Adrenal gland (tissue), 12 donors: ENCODE measurements around the gene SLC15A3. TPM values are rescaled to one million over a fixed set of nuclear protein-coding genes. Genes with fewer than 3 reads are reported as not detected.

ENCODE experiments used
- DNase-seq, 7 donors: peaks; one replicate each; pipeline ENCODE4 v3.0.0-alpha.2; 2019 to 2020
- H3K27ac ChIP-seq, 5 donors: fragments of 200-600 bp; sonication (generic) in 4 of 5; 1 replicate in 3 of 5; 2 replicates in 2 of 5; pipeline versions ENCODE4 v1.5.1 to v1.8.0; 2016 to 2020; ENCODE audit warnings: mild to moderate bottlenecking in 1 of 5
- H3K27me3 ChIP-seq: fragments of 200-600 bp; 2 replicates; pipeline ENCODE4 v1.8.0; 2021
- H3K36me3 ChIP-seq, 2 donors: fragments of 200-600 bp; replicated peaks in 1 of 2; 1 replicate in 1 of 2; 2 replicates in 1 of 2; pipeline versions ENCODE4 v1.5.1 to v1.8.0; 2018 to 2022
- H3K4me1 ChIP-seq, 2 donors: fragments of 200-600 bp; replicated peaks in 1 of 2; 1 replicate in 1 of 2; 2 replicates in 1 of 2; pipeline versions ENCODE4 v1.5.1 to v1.8.0; 2018 to 2021
- H3K4me3 ChIP-seq, 4 donors: fragments of 200-600 bp; sonication (generic) in 3 of 4; one replicate each; pipeline ENCODE4 v1.5.1; 2016 to 2018
- H3K9me3 ChIP-seq, 3 donors: fragments of 200-600 bp; sonication (generic) in 1 of 3; replicated peaks in 1 of 3; 1 replicate in 2 of 3; 2 replicates in 1 of 3; pipeline versions ENCODE4 v1.5.1 to v1.8.0; 2016 to 2021
- CTCF ChIP-seq, 6 experiments: fragments of 450-650 bp in 4 of 6; fragments of 200-600 bp in 2 of 6; sonication (generic) in 1 of 6; IDR thresholded peaks; 1 replicate in 5 of 6; 2 replicates in 1 of 6; pipeline versions ENCODE4 v1.5.1 to v1.8.0; 2016 to 2021; ENCODE audit warnings: antibody characterized with exemption in 6 of 6, mild to moderate bottlenecking in 2 of 6, moderate library complexity in 1 of 6
- POLR2A ChIP-seq, 2 donors: fragments of 450-650 bp; IDR thresholded peaks; one replicate each; pipeline ENCODE4 v1.6.1; 2017; ENCODE audit warnings: antibody characterized with exemption in 2 of 2, mild to moderate bottlenecking in 2 of 2, moderate library complexity in 1 of 2
- WGBS, 4 donors: extraction: QIAGEN DNeasy Blood & Tissue Kit in 2 of 4; methylation state at CpG; one replicate each; pipeline versions ENCODE4 v1.1.5 to v1.1.7; 2013 to 2017; 5-methylcytosine and 5-hydroxymethylcytosine counted together
- intact Hi-C, 2 donors: fragments of 100-400 bp; cut with DNase I; formaldehyde crosslinking; loops; one replicate each; pipeline versions ENCODE4 v1.14.1 to v1.15.0; 2022 to 2023
- polyA plus RNA-seq, 3 donors: library from polyadenylated mRNA; stranded (reverse); fragments of 200-250 nt in 2 of 3; fragments of 350-450 nt in 1 of 3; fragmentation: Illumina TruSeq in 1 of 3; extraction: RNeasy Lipid Tissue Mini Kit (QIAGEN cat#74804) in 1 of 3; gene quantifications; one replicate each; pipeline ENCODE4 v1.2.3, GENCODE V29; 2013 to 2014
- total RNA-seq, 9 donors: library from RNA; depleted of rRNA in 4 of 9; stranded (reverse); fragments of >200 nt in 4 of 9; fragments of 120-200 nt in 1 of 9; fragmentation: NEBNext Ultra II Directional in 1 of 9; extraction: Animal tissue kit (Norgen Biotek cat#: 25700) in 1 of 9; gene quantifications; one replicate each; pipeline versions ENCODE4 v1.1.0 to v1.2.4, GENCODE V29; 2013 to 2023
- donor health status: healthy with polysubstance abuse.
- donor health status: Bipolar disorder and iron deficiency.
- donor health status: DM: yes; HTN: yes; CAD: no.
- donor health status: DM: no; HTN: no; CAD: no.
- donor health status: DM: no; HTN: no; CAD: no.
- donor health status: DM: yes; HTN: yes; CAD: no.

Gene SLC15A3
- total and polyA plus RNA-seq, 12 donors = 6.7 to 57.7 (median 31.0) TPM

GRCh38 chr11:60923326-60923725 lies 28.6 kb downstream of the SLC15A3 start:
- Histone ChIP-seq H3K4me3 (no peak overlapping the region), H3K9me3 (no peaks in the 10 kb centered on the region), H3K4me1 (peaks cover 17 to 38% of the 10 kb centered on the region in 2 donors), H3K27ac (no peak overlapping the region), H3K27me3 (no peaks in the 10 kb centered on the region), H3K36me3 (peaks cover 0 to 34% of the 10 kb centered on the region in 2 donors)
- TF ChIP-seq POLR2A (IDR thresholded peaks at IDR 0.05) (no peak), CTCF (IDR thresholded peaks at IDR 0.05) (no peak)
- intact Hi-C loops = no loop called here
- WGBS, 4 donors = 81 to 94% (median 88%) methylated on average over 2 to 5 of the region's 5 CpGs
- DNase-seq = no peak

DNA sequence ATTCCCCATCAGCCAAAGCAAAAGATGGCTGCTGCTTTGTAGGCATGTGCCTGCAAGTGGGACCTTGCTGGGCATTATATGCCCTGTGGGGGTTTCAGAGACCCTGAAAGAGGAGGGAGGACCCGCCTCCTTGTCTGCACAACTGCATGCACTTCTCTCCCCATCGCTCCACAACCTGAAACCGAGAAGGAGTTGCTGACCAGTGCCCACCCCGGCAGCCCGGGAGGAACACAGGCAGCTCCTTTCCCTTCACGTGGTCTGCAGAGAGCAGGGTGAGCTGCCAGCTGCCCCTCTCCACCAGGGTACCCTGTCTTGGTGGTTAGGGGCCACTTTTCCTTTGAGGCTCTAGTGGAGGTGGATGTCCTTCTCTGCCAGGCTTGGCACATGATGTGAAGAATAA lies 29.1 kb downstream of the SLC15A3 start:
- no peak overlapping the region for H3K27ac ChIP-seq
- H3K36me3 ChIP-seq = peaks cover 0 to 34% of the 10 kb centered on the region in 2 donors
- H3K27me3 ChIP-seq = no peaks in the 10 kb centered on the region
- no peak overlapping the region for H3K4me3 ChIP-seq
- 93 to 97% (median 93%) methylated on average over 5 to 6 of the region's 6 CpGs; no CpG with 5 or more reads in 1 of the 4 donors for WGBS, 4 donors
- H3K4me1 ChIP-seq = peaks cover 19 to 40% of the 10 kb centered on the region in 2 donors
- intact Hi-C loops = no loop called here
- H3K9me3 ChIP-seq = no peaks in the 10 kb centered on the region
- no peak for DNase-seq
- TF ChIP-seq POLR2A (IDR thresholded peaks at IDR 0.05) (no peak), CTCF (IDR thresholded peaks at IDR 0.05) (no peak)

GRCh38 chr11:60921777-60922335 lies 30.1 kb downstream of the SLC15A3 start:
- no peaks in the 10 kb centered on the region for H3K27me3 ChIP-seq
- no peak overlapping the region for H3K27ac ChIP-seq
- no peak for DNase-seq
- H3K36me3 ChIP-seq = peaks cover 0 to 34% of the 10 kb centered on the region in 2 donors
- intact Hi-C loops = no loop called here
- H3K4me3 ChIP-seq = no peak overlapping the region
- peaks cover 19 to 42% of the 10 kb centered on the region in 2 donors for H3K4me1 ChIP-seq
- no peaks in the 10 kb centered on the region for H3K9me3 ChIP-seq
- 56 to 81% (median 76%) methylated on average over 6 to 23 of the region's 23 CpGs for WGBS, 4 donors
- TF ChIP-seq CTCF (IDR thresholded peaks at IDR 0.05) (no peak), POLR2A (IDR thresholded peaks at IDR 0.05) (no peak)

GRCh38 chr11:60921259-60921658 lies 30.7 kb downstream of the SLC15A3 start:
- Histone ChIP-seq H3K27me3 (no peaks in the 10 kb centered on the region), H3K27ac (no peak overlapping the region), H3K4me1 (peaks cover 25 to 48% of the 10 kb centered on the region in 2 donors), H3K4me3 (no peak overlapping the region), H3K9me3 (no peaks in the 10 kb centered on the region), H3K36me3 (peaks cover 0 to 34% of the 10 kb centered on the region in 2 donors)
- DNase-seq = no peak
- WGBS, 4 donors = 87 to 98% (median 94%) methylated on average over 6 to 11 of the region's 11 CpGs
- intact Hi-C loops = no loop called here
- TF ChIP-seq POLR2A (IDR thresholded peaks at IDR 0.05) (no peak), CTCF (IDR thresholded peaks at IDR 0.05) (no peak)
